HepG2 (cell line): Measurements from ENCODE around the gene STX5. TPM values are rescaled to one million over a fixed set of nuclear protein-coding genes. Genes with fewer than 3 reads are reported as not detected.

Experiments used
- FOXK2 ChIP-seq: fragments of 450-650 bp; IDR thresholded peaks from 2 replicates; pipeline ENCODE4 v1.6.1; 2016
- IKZF4 ChIP-seq: sonication (generic); formaldehyde crosslinking; IDR thresholded peaks from 2 replicates; pipeline ENCODE4 v1.5.1; 2020; ENCODE audit warnings: borderline replicate concordance, mild to moderate bottlenecking, low read depth, missing genetic modification reagents; ENCODE audit errors: not compliant biosample characterization
- MBD4 ChIP-seq: IDR thresholded peaks from 2 replicates; pipeline ENCODE4 v1.6.1; 2012; ENCODE audit warnings: low read length, inconsistent platforms, borderline replicate concordance
- MEF2D ChIP-seq: sonication (generic); formaldehyde crosslinking; IDR thresholded peaks from 2 replicates; pipeline ENCODE4 v1.5.1; 2020; ENCODE audit warnings: mild to moderate bottlenecking, missing genetic modification reagents
- NR2F6 ChIP-seq, 2 experiments: IDR thresholded peaks; 2 replicates each; pipeline ENCODE4 v1.6.1; 2016; ENCODE audit warnings: antibody characterized with exemption in 1 of 2, mild to moderate bottlenecking in 1 of 2
- PHF5A ChIP-seq: IDR thresholded peaks from one replicate; pipeline ENCODE4 v1.6.1; 2018; ENCODE audit warnings: low read depth, missing genetic modification reagents; ENCODE audit not compliant: unreplicated experiment
- RARA ChIP-seq: IDR thresholded peaks from 2 replicates; pipeline ENCODE4 v1.6.1; 2016; ENCODE audit warnings: missing genetic modification reagents, missing compliant biosample characterization
- RBM22 ChIP-seq: fragments of 200-400 bp; formaldehyde crosslinking; optimal IDR thresholded peaks from 2 replicates; pipeline ENCODE3; 2017; ENCODE audit warnings: mild to moderate bottlenecking, low read length, moderate library complexity
- RFXAP ChIP-seq: sonication (generic); formaldehyde crosslinking; IDR thresholded peaks from 2 replicates; pipeline ENCODE4 v1.4.0; 2020; ENCODE audit warnings: missing genetic modification reagents, borderline replicate concordance
- SRSF4 ChIP-seq: fragments of 200-400 bp; formaldehyde crosslinking; IDR thresholded peaks from one replicate; pipeline ENCODE4 v1.6.1; 2018; ENCODE audit warnings: mild to moderate bottlenecking, low read depth, low read length, moderate library complexity; ENCODE audit not compliant: poor library complexity, severe bottlenecking
- U2AF1 ChIP-seq: fragments of 200-400 bp; formaldehyde crosslinking; optimal IDR thresholded peaks from 2 replicates; pipeline ENCODE3; 2017; ENCODE audit warnings: mild to moderate bottlenecking, low read depth, low read length
- YY1 ChIP-seq: IDR thresholded peaks from 2 replicates; pipeline ENCODE4 v1.6.1; 2011; ENCODE audit warnings: low read length, low read depth, moderate library complexity, mild to moderate bottlenecking; ENCODE audit not compliant: insufficient read depth, insufficient replicate concordance
- ZC3H4 ChIP-seq: sonication (generic); formaldehyde crosslinking; IDR thresholded peaks from 2 replicates; pipeline ENCODE4 v1.4.0; 2020; ENCODE audit warnings: missing genetic modification reagents, borderline replicate concordance
- ZEB1 ChIP-seq: IDR thresholded peaks from 2 replicates; pipeline ENCODE4 v1.6.1; 2012; ENCODE audit warnings: mild to moderate bottlenecking, low read depth, inconsistent platforms; ENCODE audit not compliant: insufficient replicate concordance
- ZNF569 ChIP-seq: sonication (generic); formaldehyde crosslinking; IDR thresholded peaks from 2 replicates; pipeline ENCODE4 v1.5.0; 2020; ENCODE audit warnings: mild to moderate bottlenecking, missing genetic modification reagents, moderate library complexity, borderline replicate concordance
- ZNF589 ChIP-seq: sonication (generic); formaldehyde crosslinking; conservative IDR thresholded peaks from 2 replicates; pipeline ENCODE4 v1.8.0; 2022; ENCODE audit warnings: mild to moderate bottlenecking, moderate library complexity, missing genetic modification reagents
- polyA plus RNA-seq, 8 experiments: library from polyadenylated mRNA; depleted of rRNA in 3 of 8; stranded (reverse) in 7 of 8; unstranded in 1 of 8; fragments of >200 nt; fragmentation: Illumina TruSeq in 4 of 8; extraction: Trizol in 4 of 8; gene quantifications; 2 replicates each; pipeline versions ENCODE4 v1.2.1 to v1.2.3, GENCODE V29; 2011 to 2016; ENCODE audit warnings: low read depth in 4 of 8, missing spikeins in 1 of 8, mixed read lengths in 1 of 8; ENCODE audit not compliant: insufficient read depth in 1 of 8
- total RNA-seq, 5 experiments: library from RNA; depleted of rRNA; stranded (reverse); fragments of >200 nt; fragmentation: Illumina TruSeq; extraction: Trizol; gene quantifications; 2 replicates each; pipeline ENCODE4 v1.2.3, GENCODE V29; 2016; ENCODE audit warnings: low read depth in 1 of 5
- TF ChIP-seq, protein P1 (sequence below): sonication (generic); formaldehyde crosslinking; IDR thresholded peaks from 2 replicates; pipeline ENCODE4 v1.4.0; 2020; ENCODE audit warnings: missing genetic modification reagents, mild to moderate bottlenecking, borderline replicate concordance
- TF ChIP-seq, protein P2 (sequence below): sonication (generic); formaldehyde crosslinking; IDR thresholded peaks from 2 replicates; pipeline ENCODE4 v1.5.0; 2020; ENCODE audit warnings: missing genetic modification reagents

The STX5 gene
- total and polyA plus RNA-seq, 2 of the 13 experiments (the other 11 are each of a cell fraction or from before 2014, with no cell fraction given): 26.9 to 30.0 TPM

DNA sequence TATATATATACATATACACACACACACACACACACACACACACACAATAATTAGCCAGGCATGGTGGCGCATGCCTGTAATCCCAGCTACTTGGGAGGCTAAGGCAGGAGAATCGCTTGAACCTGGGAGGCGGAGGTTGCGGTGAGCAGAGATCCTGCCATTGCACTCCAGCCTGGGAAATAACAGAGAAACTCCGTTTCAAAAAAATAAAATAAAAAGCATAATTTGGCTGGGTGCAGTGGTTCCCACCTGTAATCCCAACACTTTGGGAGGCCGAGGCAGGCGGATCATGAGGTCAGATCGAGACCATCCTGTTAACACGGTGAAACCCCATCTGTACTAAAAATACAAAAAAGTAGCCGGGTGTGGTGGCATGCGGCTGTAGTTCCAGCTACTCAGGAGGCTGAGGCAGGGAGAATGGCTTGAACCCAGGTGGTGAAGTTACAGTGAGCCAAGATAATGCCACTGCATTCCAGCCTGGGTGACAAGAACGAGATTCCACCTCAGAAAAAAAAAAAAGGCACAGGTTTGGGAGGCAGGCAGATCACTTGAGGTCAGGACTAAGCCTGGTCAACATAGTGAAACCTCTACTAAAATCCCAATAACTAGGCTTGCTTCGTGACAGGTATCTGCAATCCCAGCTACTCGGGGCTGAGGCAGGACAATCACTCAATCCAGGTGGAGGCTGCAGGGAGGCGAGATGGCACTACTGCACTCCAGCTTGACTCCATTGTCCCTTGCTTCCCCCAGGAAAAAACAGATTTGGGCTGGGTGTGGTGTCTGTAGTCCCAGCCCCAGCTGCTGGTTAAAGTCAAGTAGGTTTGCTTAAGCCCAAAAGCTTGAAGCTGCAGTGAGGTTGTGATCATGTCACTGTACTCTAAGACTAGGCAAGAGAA lies 19.3 kb upstream of the STX5 start (continued):
- TF ChIP-seq MBD4 (peak; percentile 64; the same call in 1 of the 2 replicates), SRSF4 (peak; percentile 44), IKZF4 (CRISPR knock-in tag) (no peak), RFXAP (CRISPR knock-in tag) (no peak), ZC3H4 (CRISPR knock-in tag) (peak; percentile 94; the same call in 1 of the 2 replicates), FOXK2 (no peak), RARA (CRISPR knock-in tag) (no peak), ZNF589 (0 out of 2 replicates have a peak, but pooled peaks have one; percentile 26), ZEB1 (peak; percentile 39), ZNF569 (CRISPR knock-in tag) (no peak), YY1 (no peak), PHF5A (CRISPR knock-in tag) (peak; percentile 54), MEF2D (CRISPR knock-in tag) (0 out of 2 replicates have a peak, but pooled peaks have one; percentile 46), NR2F6 (IDR thresholded peaks at IDR 0.05) (0 out of 2 replicates have a peak, but pooled peaks have one; percentile 16), NR2F6 (CRISPR knock-in tag; IDR thresholded peaks at IDR 0.05) (no peak), U2AF1 (peak; percentile 55), RBM22 (peak; percentile 97)
- TF ChIP-seq, protein P1, sequence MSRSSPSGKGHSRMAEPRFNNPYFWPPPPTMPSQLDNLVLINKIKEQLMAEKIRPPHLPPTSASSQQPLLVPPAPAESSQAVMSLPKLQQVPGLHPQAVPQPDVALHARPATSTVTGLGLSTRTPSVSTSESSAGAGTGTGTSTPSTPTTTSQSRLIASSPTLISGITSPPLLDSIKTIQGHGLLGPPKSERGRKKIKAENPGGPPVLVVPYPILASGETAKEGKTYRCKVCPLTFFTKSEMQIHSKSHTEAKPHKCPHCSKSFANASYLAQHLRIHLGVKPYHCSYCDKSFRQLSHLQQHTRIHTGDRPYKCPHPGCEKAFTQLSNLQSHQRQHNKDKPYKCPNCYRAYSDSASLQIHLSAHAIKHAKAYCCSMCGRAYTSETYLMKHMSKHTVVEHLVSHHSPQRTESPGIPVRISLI: peak; percentile 71; the same call in 1 of the 2 replicates
- TF ChIP-seq, protein P2, sequence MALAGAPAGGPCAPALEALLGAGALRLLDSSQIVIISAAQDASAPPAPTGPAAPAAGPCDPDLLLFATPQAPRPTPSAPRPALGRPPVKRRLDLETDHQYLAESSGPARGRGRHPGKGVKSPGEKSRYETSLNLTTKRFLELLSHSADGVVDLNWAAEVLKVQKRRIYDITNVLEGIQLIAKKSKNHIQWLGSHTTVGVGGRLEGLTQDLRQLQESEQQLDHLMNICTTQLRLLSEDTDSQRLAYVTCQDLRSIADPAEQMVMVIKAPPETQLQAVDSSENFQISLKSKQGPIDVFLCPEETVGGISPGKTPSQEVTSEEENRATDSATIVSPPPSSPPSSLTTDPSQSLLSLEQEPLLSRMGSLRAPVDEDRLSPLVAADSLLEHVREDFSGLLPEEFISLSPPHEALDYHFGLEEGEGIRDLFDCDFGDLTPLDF: no peak
- TF ChIP-seq, all 625 proteins: peak for 42
